Activated CD8-positive, alpha-beta memory T cell treated with anti-CD3 and anti-CD28 coated beads, Interleukin-2, amount 50 U/mL, for 1 hour (primary cell): ENCODE results near the gene FGF12.

Experiments
- DNase-seq: peaks from one replicate; pipeline ENCODE4 v3.0.0-alpha.2; 2020; ENCODE audit errors: extremely low read depth

Gene FGF12

GRCh38 chr3:192339214-192339613 lies 388.1 kb downstream of the FGF12 start:
- DNase-seq, result no peak

GRCh38 chr3:192336286-192336685 lies 391.1 kb downstream of the FGF12 start:
- no peak for DNase-seq

- no peak for DNase-seq
Observed at GRCh38 chr3:192332386-192333291, 394.7 kb downstream of the FGF12 start.

GRCh38 chr3:192331749-192332385 lies 395.5 kb downstream of the FGF12 start:
- DNase-seq, result no peak

GRCh38 chr3:192326656-192327055 lies 400.7 kb downstream of the FGF12 start:
- no peak for DNase-seq

GRCh38 chr3:192317564-192317963 lies 409.8 kb downstream of the FGF12 start:
- DNase-seq, result no peak

- no peak for DNase-seq
Observed at GRCh38 chr3:192313605-192314004, 413.7 kb downstream of the FGF12 start.

- DNase-seq, result no peak
Observed at GRCh38 chr3:192307631-192308030, 419.7 kb downstream of the FGF12 start.

GRCh38 chr3:192303235-192303634 lies 424.1 kb downstream of the FGF12 start:
- DNase-seq, result no peak

- no peak for DNase-seq
Observed at GRCh38 chr3:192302721-192303120, 424.6 kb downstream of the FGF12 start.

GRCh38 chr3:192299921-192300320 lies 427.4 kb downstream of the FGF12 start:
- no peak for DNase-seq

GRCh38 chr3:192296845-192297244 lies 430.5 kb downstream of the FGF12 start:
- DNase-seq, result no peak

GRCh38 chr3:192284443-192285072 lies 442.8 kb downstream of the FGF12 start:
- DNase-seq, result no peak

- no peak for DNase-seq
Observed at GRCh38 chr3:192281207-192281880, 446.0 kb downstream of the FGF12 start.

GRCh38 chr3:192279664-192280063 lies 447.7 kb downstream of the FGF12 start:
- DNase-seq, result no peak

- no peak for DNase-seq
Observed at GRCh38 chr3:192277477-192277876, 449.9 kb downstream of the FGF12 start.

- no peak for DNase-seq
Observed at GRCh38 chr3:192275741-192276355, 451.5 kb downstream of the FGF12 start.

- DNase-seq, result no peak
Observed at GRCh38 chr3:192273697-192274010, 453.7 kb downstream of the FGF12 start.

GRCh38 chr3:192273001-192273696 lies 454.2 kb downstream of the FGF12 start:
- no peak for DNase-seq

GRCh38 chr3:192262001-192262400 lies 465.3 kb downstream of the FGF12 start:
- DNase-seq, result no peak

GRCh38 chr3:192261135-192261534 lies 466.2 kb downstream of the FGF12 start:
- no peak for DNase-seq
